ENCODE measurements around the gene ZNF579. TPM values are rescaled to one million over a fixed set of nuclear protein-coding genes. Genes with fewer than 3 reads are reported as not detected.

Gene ZNF579
- total and polyA plus RNA-seq, 2 of the 13 experiments (the other 11 are each of a cell fraction or from before 2014, with no cell fraction given): 2.1 to 2.9 TPM

- TF ChIP-seq ZNF326 (CRISPR knock-in tag; IDR thresholded peaks at IDR 0.05; ENCODE audit: borderline replicate concordance) (no peak), PLSCR1 (CRISPR knock-in tag; IDR thresholded peaks at IDR 0.05; ENCODE audit: borderline replicate concordance) (no peak), EP300 (IDR thresholded peaks at IDR 0.05; ENCODE audit: low read depth in 2 of 2, low read length in 2 of 2) (no peak), EP300 (CRISPR knock-in tag; IDR thresholded peaks at IDR 0.05; ENCODE audit: borderline replicate concordance) (no peak), ZFP82 (CRISPR knock-in tag; IDR thresholded peaks at IDR 0.05; ENCODE audit: borderline replicate concordance) (no peak), ZNF772 (CRISPR knock-in tag; IDR thresholded peaks at IDR 0.05) (no peak), POLR2G (IDR thresholded peaks at IDR 0.05; ENCODE audit: low read depth, low read length) (peak; percentile 74), NPAS2 (CRISPR knock-in tag; IDR thresholded peaks at IDR 0.05; ENCODE audit: borderline replicate concordance) (no peak), PAXIP1 (CRISPR knock-in tag; conservative IDR thresholded peaks at IDR 0.05) (peak; percentile 67; the same call in 1 of the 2 replicates), NKX3-1 (CRISPR knock-in tag; IDR thresholded peaks at IDR 0.05) (no peak), PRDM4 (CRISPR knock-in tag; IDR thresholded peaks at IDR 0.05; ENCODE audit: borderline replicate concordance) (no peak), MNT (IDR thresholded peaks at IDR 0.05) (no peak), SRSF4 (IDR thresholded peaks at IDR 0.05; ENCODE audit: low read depth, low read length, poor library complexity, severe bottlenecking) (no peak), FOXJ3 (CRISPR knock-in tag; IDR thresholded peaks at IDR 0.05; ENCODE audit: borderline replicate concordance) (0 out of 2 replicates have a peak, but pooled peaks have one; percentile 19), HDAC2 (CRISPR knock-in tag; IDR thresholded peaks at IDR 0.05) (no peak), MXD4 (CRISPR knock-in tag; IDR thresholded peaks at IDR 0.05) (0 out of 2 replicates have a peak, but pooled peaks have one; percentile 42), GLI4 (CRISPR knock-in tag; IDR thresholded peaks at IDR 0.05; ENCODE audit: borderline replicate concordance) (no peak), ZNF513 (CRISPR knock-in tag; conservative IDR thresholded peaks at IDR 0.05) (no peak)
Observed at GRCh38 chr19:55599468-55599841, 18.8 kb upstream of the ZNF579 start, which contains the start of gene FIZ1 (continued).
